Muscle layer of duodenum (tissue), 2 donors: Measurements from ENCODE around the gene PHOX2B.

Source experiments
- H3K27ac ChIP-seq: one replicate; pipeline ENCODE4 v1.7.0; 2013; ENCODE audit warnings: mild to moderate bottlenecking, low read length
- H3K27me3 ChIP-seq: one replicate; pipeline ENCODE4 v1.7.0; 2013; ENCODE audit warnings: low read depth, mild to moderate bottlenecking, control low read depth, low read length
- H3K36me3 ChIP-seq, 2 donors: one replicate each; pipeline ENCODE4 v1.7.0; 2013; ENCODE audit warnings: low read length in 2 of 2, control low read depth in 1 of 2, mild to moderate bottlenecking in 1 of 2; ENCODE audit not compliant: insufficient read depth in 2 of 2, control insufficient read depth in 1 of 2
- H3K4me1 ChIP-seq, 2 donors: one replicate each; pipeline ENCODE4 v1.7.0; 2013; ENCODE audit warnings: low read length in 2 of 2, mild to moderate bottlenecking in 2 of 2, control low read depth in 1 of 2, moderate library complexity in 1 of 2; ENCODE audit not compliant: insufficient read depth in 2 of 2, control insufficient read depth in 1 of 2
- H3K4me3 ChIP-seq, 2 donors: one replicate each; pipeline ENCODE4 v1.7.0; 2013; ENCODE audit warnings: low read length in 2 of 2, low read depth in 1 of 2, mild to moderate bottlenecking in 1 of 2
- H3K9me3 ChIP-seq, 2 donors: one replicate each; pipeline ENCODE4 v1.7.0; 2013; ENCODE audit warnings: low read length in 2 of 2, control low read depth in 1 of 2, mild to moderate bottlenecking in 1 of 2; ENCODE audit not compliant: control insufficient read depth in 1 of 2
- donor health status: healthy.

Gene PHOX2B

DNA sequence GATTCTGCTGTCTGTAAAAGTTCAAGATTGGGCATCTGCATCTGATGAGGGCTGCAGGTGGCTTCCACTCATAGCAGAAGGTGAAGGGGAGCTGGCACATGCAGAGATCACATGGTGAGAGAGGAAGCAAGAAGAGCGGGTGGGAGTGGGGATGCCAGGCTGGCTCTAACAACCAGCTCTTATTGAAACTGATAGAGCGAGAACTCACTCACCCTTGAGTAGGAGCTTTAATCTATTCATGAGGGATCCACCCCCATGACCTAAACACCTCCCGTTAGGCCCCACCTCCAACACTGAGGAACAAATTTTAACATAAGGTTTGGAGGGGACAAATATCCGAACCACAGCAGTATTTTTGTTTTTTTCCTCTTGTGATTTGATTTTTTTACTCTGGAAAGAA is 45.8 kb downstream of the PHOX2B start:
- Histone ChIP-seq H3K27me3 (no peaks in the 10 kb centered on the region), H3K27ac (no peak overlapping the region), H3K36me3 (no peaks in the 10 kb centered on the region), H3K4me3 (no peak overlapping the region), H3K4me1 (no peaks in the 10 kb centered on the region), H3K9me3 (no peaks in the 10 kb centered on the region)

DNA sequence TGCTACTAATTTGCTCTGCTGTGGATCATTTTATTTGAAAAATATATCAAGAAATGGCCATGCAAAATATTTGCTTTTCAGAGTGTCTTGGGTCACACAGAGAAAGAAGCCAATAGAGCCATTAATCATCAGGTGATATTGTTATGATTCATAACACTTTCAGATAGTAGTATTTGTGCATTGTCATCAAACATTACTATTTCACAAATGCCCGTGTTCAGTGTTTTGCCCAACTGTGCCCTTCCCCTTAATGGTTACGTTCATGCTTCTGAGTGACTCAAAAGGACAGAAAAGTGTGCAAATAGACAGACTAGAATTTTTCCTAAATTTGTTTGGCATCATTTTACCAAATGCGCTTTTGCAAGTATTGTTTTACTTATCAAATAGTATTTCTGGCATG is 46.5 kb downstream of the PHOX2B start:
- no peaks in the 10 kb centered on the region for H3K9me3 ChIP-seq
- H3K4me1 ChIP-seq: no peaks in the 10 kb centered on the region
- no peak overlapping the region for H3K27ac ChIP-seq
- no peaks in the 10 kb centered on the region for H3K36me3 ChIP-seq
- no peaks in the 10 kb centered on the region for H3K27me3 ChIP-seq
- H3K4me3 ChIP-seq: no peak overlapping the region

DNA sequence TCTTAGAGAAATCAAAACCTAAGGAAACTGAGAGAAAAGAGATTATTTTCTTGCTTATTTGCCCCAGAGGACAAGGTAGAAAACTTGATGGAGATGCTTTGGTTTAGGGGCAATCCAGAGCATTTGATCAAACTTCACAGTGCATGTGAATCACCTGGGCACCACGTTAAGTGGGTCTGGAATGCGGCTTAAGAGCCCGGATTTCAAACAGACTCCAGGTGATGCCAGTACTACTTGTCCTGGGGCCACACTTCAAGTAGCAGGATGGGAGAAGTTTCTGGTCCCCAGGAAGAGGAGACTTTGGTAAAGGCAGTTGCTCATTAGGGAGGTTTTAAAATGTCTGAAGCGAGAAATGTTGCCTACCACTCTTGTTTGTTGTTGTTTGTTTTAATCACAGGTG is 51.8 kb downstream of the PHOX2B start:
- H3K4me1 ChIP-seq: no peaks in the 10 kb centered on the region
- no peak overlapping the region for H3K27ac ChIP-seq
- no peaks in the 10 kb centered on the region for H3K9me3 ChIP-seq
- no peaks in the 10 kb centered on the region for H3K27me3 ChIP-seq
- H3K36me3 ChIP-seq: no peaks in the 10 kb centered on the region
- H3K4me3 ChIP-seq: no peak overlapping the region

DNA sequence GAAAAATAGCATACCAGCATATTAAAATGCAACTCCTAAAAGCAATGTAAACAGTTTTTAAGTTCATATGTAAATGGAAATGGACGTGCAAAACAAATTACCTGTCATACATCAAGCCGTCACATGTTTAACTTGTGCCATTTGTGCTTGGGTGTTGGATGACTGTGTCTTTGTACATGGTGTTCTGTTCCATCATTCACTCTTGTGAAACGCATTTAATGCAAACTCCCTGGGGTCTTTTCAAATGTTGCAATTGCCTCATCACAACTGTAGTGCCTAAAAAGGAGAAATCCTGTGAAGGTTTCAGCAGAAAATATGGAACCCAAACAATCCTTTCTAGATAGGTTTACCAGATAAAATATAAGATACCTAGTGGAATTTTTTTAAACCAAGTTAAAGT is 52.4 kb downstream of the PHOX2B start:
- H3K4me1 ChIP-seq: no peaks in the 10 kb centered on the region
- no peaks in the 10 kb centered on the region for H3K36me3 ChIP-seq
- H3K4me3 ChIP-seq: no peak overlapping the region
- H3K27ac ChIP-seq: no peak overlapping the region
- no peaks in the 10 kb centered on the region for H3K27me3 ChIP-seq
- H3K9me3 ChIP-seq: no peaks in the 10 kb centered on the region
